T-helper 22 cell (primary cell): ENCODE measurements around the gene HACD4.
"Not testable (repeated sequence)": the region's sequence is repeated elsewhere in the genome, so short reads cannot be mapped to it uniquely, and the experiment has no call there.

ENCODE experiments used
- DNase-seq: peaks from one replicate; pipeline ENCODE4 v3.0.0-alpha.2; 2020; ENCODE audit warnings: low read depth

Gene HACD4

GRCh38 chr9:20973246-20973947 lies 58.0 kb downstream of the HACD4 start:
- DNase-seq = not testable (repeated sequence)

- DNase-seq = no peak
Measured at GRCh38 chr9:20972684-20973083, 58.8 kb downstream of the HACD4 start.

GRCh38 chr9:20962536-20963225 lies 68.8 kb downstream of the HACD4 start:
- DNase-seq = no peak

- no peak for DNase-seq
Measured at GRCh38 chr9:20950707-20951106, 80.7 kb downstream of the HACD4 start.
